Type B pancreatic cell (in vitro differentiated cells): ENCODE data around the gene BNC2. TPM values are rescaled to one million over a fixed set of nuclear protein-coding genes. Genes with fewer than 3 reads are reported as not detected.

ENCODE experiments used
- DNase-seq: peaks from one replicate; pipeline ENCODE4 v3.0.0; 2021; ENCODE audit warnings: mixed read lengths; ENCODE audit not compliant: unreplicated experiment; ENCODE audit errors: extremely low spot score
- H3K27ac Mint-ChIP-seq: 2 replicates; pipeline ENCODE4 v1.8.0; 2021; ENCODE audit warnings: mild to moderate bottlenecking, mixed read lengths
- H3K27me3 Mint-ChIP-seq: 2 replicates; pipeline ENCODE4 v1.8.0; 2021; ENCODE audit warnings: mixed read lengths
- H3K36me3 Mint-ChIP-seq: 2 replicates; pipeline ENCODE4 v1.8.0; 2021; ENCODE audit warnings: mixed read lengths
- H3K4me1 Mint-ChIP-seq: one replicate; pipeline ENCODE4 v1.8.0; 2021; ENCODE audit warnings: mixed read lengths; ENCODE audit not compliant: unreplicated experiment
- H3K4me3 Mint-ChIP-seq: 2 replicates; pipeline ENCODE4 v1.8.0; 2021; ENCODE audit warnings: mild to moderate bottlenecking, mixed read lengths
- H3K9me3 Mint-ChIP-seq: 2 replicates; pipeline ENCODE4 v1.8.0; 2021; ENCODE audit warnings: mixed read lengths
- CTCF ChIP-seq: fragments of 200-600 bp; sonication (generic); conservative IDR thresholded peaks from 2 replicates; pipeline ENCODE4 v1.5.0; 2021; ENCODE audit warnings: antibody characterized with exemption, mild to moderate bottlenecking
- total RNA-seq: library from RNA; stranded (reverse); gene quantifications from 2 replicates; pipeline ENCODE4 v1.2.1, GENCODE V29; 2021; ENCODE audit warnings: low replicate concordance

BNC2 gene
- total RNA-seq, 1 donor from 2014 or later = 80.9 TPM

- peaks cover 3% of the 10 kb centered on the region for H3K36me3 Mint-ChIP-seq
- DNase-seq = no peak
- H3K4me1 Mint-ChIP-seq = peaks cover 42% of the 10 kb centered on the region
- peaks cover 7% of the 10 kb centered on the region for H3K27me3 Mint-ChIP-seq
- H3K4me3 Mint-ChIP-seq = no peak overlapping the region
- H3K27ac Mint-ChIP-seq = no peak overlapping the region
- no peak for TF ChIP-seq CTCF
- H3K9me3 Mint-ChIP-seq = no peaks in the 10 kb centered on the region
These were observed 157.7 kb downstream of the BNC2 start for GRCh38 chr9:16712787-16713186.

DNA sequence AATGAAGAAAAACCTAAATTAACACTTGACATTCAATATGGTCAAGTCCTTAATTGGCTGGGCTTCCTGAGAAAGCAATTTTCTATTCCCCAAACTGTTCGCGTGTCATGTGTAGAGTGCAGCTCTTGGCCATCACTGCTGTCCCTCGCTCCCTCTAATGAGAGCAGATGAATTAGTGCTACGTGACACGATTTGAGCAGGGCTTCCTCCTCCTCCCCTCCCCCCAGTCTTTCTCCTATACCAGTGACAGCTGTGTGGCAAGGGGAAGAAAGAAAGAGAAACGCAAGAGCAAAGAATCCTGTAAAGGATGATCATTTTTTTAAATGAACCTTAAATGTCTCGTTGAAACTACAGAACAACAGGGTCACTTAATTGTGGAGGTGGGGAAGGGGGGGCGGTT lies 159.6 kb downstream of the BNC2 start:
- Mint-ChIP-seq H3K36me3 (peaks cover 3% of the 10 kb centered on the region), H3K27me3 (peaks cover 7% of the 10 kb centered on the region), H3K9me3 (no peaks in the 10 kb centered on the region), H3K27ac (no peak overlapping the region), H3K4me1 (peaks cover 45% of the 10 kb centered on the region), H3K4me3 (peak overlapping the region; percentile 47)
- TF ChIP-seq CTCF = no peak
- DNase-seq = no peak

DNA sequence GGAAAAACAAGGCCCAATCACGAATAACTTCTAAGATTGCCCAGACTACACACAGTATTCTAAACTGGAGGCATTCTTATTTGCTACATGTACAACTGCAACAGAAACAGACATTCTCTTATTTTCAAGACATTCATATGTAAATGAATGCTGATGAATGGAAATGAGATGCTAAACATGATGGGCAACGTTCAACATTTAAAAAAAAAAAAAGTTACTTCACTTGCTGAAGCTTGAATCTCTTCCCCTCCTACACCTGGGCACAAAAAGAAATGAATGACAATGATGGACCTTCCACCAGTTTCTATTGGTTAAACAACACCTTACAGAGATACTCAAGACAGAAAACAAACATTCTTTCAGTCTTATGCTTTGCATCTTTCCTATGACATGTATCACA lies 160.5 kb downstream of the BNC2 start:
- Mint-ChIP-seq H3K4me3 (no peak overlapping the region), H3K27ac (no peak overlapping the region), H3K9me3 (no peaks in the 10 kb centered on the region), H3K36me3 (peaks cover 3% of the 10 kb centered on the region), H3K27me3 (peaks cover 10% of the 10 kb centered on the region), H3K4me1 (peaks cover 52% of the 10 kb centered on the region)
- DNase-seq = no peak
- no peak for TF ChIP-seq CTCF

GRCh38 chr9:16708656-16709435 lies 161.6 kb downstream of the BNC2 start:
- Mint-ChIP-seq H3K4me3 (peak overlapping the region; percentile 74), H3K27ac (peak overlapping the region; percentile 70), H3K36me3 (peaks cover 3% of the 10 kb centered on the region), H3K9me3 (no peaks in the 10 kb centered on the region), H3K4me1 (peaks cover 61% of the 10 kb centered on the region), H3K27me3 (peaks cover 10% of the 10 kb centered on the region)
- TF ChIP-seq CTCF = peak; percentile 18
- no peak for DNase-seq

- Mint-ChIP-seq H3K36me3 (no peaks in the 10 kb centered on the region), H3K27ac (peak overlapping the region; percentile 93), H3K4me1 (peaks cover 46% of the 10 kb centered on the region), H3K4me3 (peak overlapping the region; percentile 83), H3K27me3 (peaks cover 6% of the 10 kb centered on the region), H3K9me3 (no peaks in the 10 kb centered on the region)
- no peak for DNase-seq
- no peak for TF ChIP-seq CTCF
These were observed 165.3 kb downstream of the BNC2 start for GRCh38 chr9:16705111-16705604.
